Panc1 (cell line): ENCODE measurements around the gene EYA3. TPM values are rescaled to one million over a fixed set of nuclear protein-coding genes. Genes with fewer than 3 reads are reported as not detected.

Source experiments
- ATAC-seq: fragments of 200-7000 bp; cut with Tn5 transposase; 2 replicates; pipeline ENCODE4 v1.9.1; 2020; ENCODE audit warnings: mild to moderate bottlenecking, moderate library complexity
- BruUV-seq: library from RNA; stranded (reverse); fragments of 400-500 nt; replicated peaks from 2 replicates; lab custom pipeline; 2021; lab: Mats Ljungman, UMichigan
- CTCF ChIA-PET: fragments of 300-600 bp; sonication (Branson Sonifier 250); formaldehyde crosslinking; loops from one replicate; lab custom pipeline; 2022; ENCODE audit warnings: antibody characterized with exemption; lab: Charles Lee
- POLR2A ChIA-PET: fragments of 300-600 bp; sonication (Branson Sonifier 250); formaldehyde crosslinking; loops from one replicate; lab custom pipeline; 2022; ENCODE audit warnings: antibody characterized with exemption; lab: Charles Lee
- DNase-seq: peaks from one replicate; pipeline ENCODE4 v3.0.0-alpha.2; 2010; ENCODE audit warnings: low read depth, low spot score
- H3K27ac ChIP-seq: 2 replicates; pipeline ENCODE4 v1.5.1; 2011; ENCODE audit warnings: mild to moderate bottlenecking, low read length, inconsistent platforms
- H3K27me3 ChIP-seq: fragments of 200-500 bp; sonication (Bioruptor generic); 2 replicates; pipeline ENCODE4 v1.6.0; 2014; ENCODE audit warnings: low read length, inconsistent platforms; ENCODE audit not compliant: control insufficient read depth, insufficient read depth
- H3K36me3 ChIP-seq: fragments of 200-500 bp; sonication (Bioruptor generic); 2 replicates; pipeline ENCODE4 v1.5.1; 2014; ENCODE audit warnings: inconsistent platforms, mild to moderate bottlenecking, low read length, moderate library complexity; ENCODE audit not compliant: control insufficient read depth, insufficient read depth
- H3K4me1 ChIP-seq: 2 replicates; pipeline ENCODE4 v1.5.1; 2011; ENCODE audit warnings: inconsistent platforms, mild to moderate bottlenecking, low read length, moderate library complexity; ENCODE audit not compliant: control insufficient read depth, insufficient read depth
- H3K4me3 ChIP-seq, 2 experiments: 2 replicates each; pipeline ENCODE4 v1.5.1; 2011 to 2012; ENCODE audit warnings: low read depth in 2 of 2, low read length in 2 of 2, mild to moderate bottlenecking in 2 of 2, inconsistent platforms in 1 of 2, moderate library complexity in 1 of 2
- H3K9me3 ChIP-seq: fragments of 200-500 bp; sonication (Bioruptor generic); 2 replicates; pipeline ENCODE4 v1.5.1; 2014; ENCODE audit warnings: low read depth, mild to moderate bottlenecking, inconsistent platforms, low read length, moderate library complexity; ENCODE audit not compliant: control insufficient read depth, insufficient read depth
- POLR2AphosphoS5 ChIP-seq: IDR thresholded peaks from 2 replicates; pipeline ENCODE4 v1.6.1; 2012; ENCODE audit warnings: mild to moderate bottlenecking, low read depth, low read length, moderate library complexity
- SIN3A ChIP-seq: IDR thresholded peaks from 2 replicates; pipeline ENCODE4 v1.6.1; 2012; ENCODE audit warnings: low read depth, mild to moderate bottlenecking, low read length, moderate library complexity, borderline replicate concordance; ENCODE audit not compliant: insufficient read depth
- TCF7L2 ChIP-seq: IDR thresholded peaks from 2 replicates; pipeline ENCODE4 v1.6.1; 2011; ENCODE audit warnings: mild to moderate bottlenecking, low read depth, low read length, inconsistent platforms
- in situ Hi-C: cut with HindIII; loops from 2 replicates; pipeline ENCODE4 v1.10.0; 2016; ENCODE audit warnings: low sequenced_read_pairs, low pct_unique_long_range_greater_than_20kb
- intact Hi-C: fragments of 100-400 bp; cut with micrococcal nuclease; formaldehyde crosslinking; loops from one replicate; pipeline ENCODE4 v1.10.0; 2022; ENCODE audit not compliant: unreplicated experiment
- total RNA-seq: library from RNA; stranded (reverse); gene quantifications from one replicate; pipeline ENCODE4 v1.2.1, GENCODE V29; 2021; ENCODE audit not compliant: unreplicated experiment
- TF ChIP-seq, protein P1 (sequence below), 2 experiments: IDR thresholded peaks; 2 replicates each; pipeline ENCODE4 v1.6.1; 2011 to 2012; ENCODE audit warnings: low read depth in 2 of 2, control low read depth in 1 of 2, low read length in 1 of 2, mild to moderate bottlenecking in 1 of 2, moderate library complexity in 1 of 2; ENCODE audit not compliant: insufficient read depth in 1 of 2
- TF ChIP-seq, protein P2 (sequence below): fragments of 450-650 bp; IDR thresholded peaks from 2 replicates; pipeline ENCODE4 v1.5.1; 2017; ENCODE audit warnings: mild to moderate bottlenecking

The EYA3 gene
- total RNA-seq, 1 experiment from 2014 or later: 17.5 TPM

DNA sequence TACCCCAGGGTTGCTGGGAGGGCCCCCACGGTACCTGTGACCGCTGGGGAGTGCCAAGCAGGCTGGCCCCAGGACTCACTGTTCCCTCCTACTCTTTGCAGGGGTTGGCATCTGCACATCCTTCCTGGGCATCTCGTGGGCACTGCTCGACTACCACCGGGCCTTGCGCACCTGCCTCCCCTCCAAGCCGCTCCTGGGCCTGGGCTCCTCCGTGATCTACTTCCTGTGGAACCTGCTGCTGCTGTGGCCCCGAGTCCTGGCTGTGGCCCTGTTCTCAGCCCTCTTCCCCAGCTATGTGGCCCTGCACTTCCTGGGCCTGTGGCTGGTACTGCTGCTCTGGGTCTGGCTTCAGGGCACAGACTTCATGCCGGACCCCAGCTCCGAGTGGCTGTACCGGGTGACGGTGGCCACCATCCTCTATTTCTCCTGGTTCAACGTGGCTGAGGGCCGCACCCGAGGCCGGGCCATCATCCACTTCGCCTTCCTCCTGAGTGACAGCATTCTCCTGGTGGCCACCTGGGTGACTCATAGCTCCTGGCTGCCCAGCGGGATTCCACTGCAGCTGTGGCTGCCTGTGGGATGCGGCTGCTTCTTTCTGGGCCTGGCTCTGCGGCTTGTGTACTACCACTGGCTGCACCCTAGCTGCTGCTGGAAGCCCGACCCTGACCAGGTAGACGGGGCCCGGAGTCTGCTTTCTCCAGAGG is 121.9 kb downstream of the EYA3 start:
- H3K27ac ChIP-seq: no peak overlapping the region
- H3K4me3 ChIP-seq: no peak overlapping the region
- H3K9me3 ChIP-seq: no peaks in the 10 kb centered on the region
- BruUV-seq: no TSS peak
- in situ Hi-C loops (no loop called here), intact Hi-C loops (no loop called here)
- TF ChIP-seq, protein P1, sequence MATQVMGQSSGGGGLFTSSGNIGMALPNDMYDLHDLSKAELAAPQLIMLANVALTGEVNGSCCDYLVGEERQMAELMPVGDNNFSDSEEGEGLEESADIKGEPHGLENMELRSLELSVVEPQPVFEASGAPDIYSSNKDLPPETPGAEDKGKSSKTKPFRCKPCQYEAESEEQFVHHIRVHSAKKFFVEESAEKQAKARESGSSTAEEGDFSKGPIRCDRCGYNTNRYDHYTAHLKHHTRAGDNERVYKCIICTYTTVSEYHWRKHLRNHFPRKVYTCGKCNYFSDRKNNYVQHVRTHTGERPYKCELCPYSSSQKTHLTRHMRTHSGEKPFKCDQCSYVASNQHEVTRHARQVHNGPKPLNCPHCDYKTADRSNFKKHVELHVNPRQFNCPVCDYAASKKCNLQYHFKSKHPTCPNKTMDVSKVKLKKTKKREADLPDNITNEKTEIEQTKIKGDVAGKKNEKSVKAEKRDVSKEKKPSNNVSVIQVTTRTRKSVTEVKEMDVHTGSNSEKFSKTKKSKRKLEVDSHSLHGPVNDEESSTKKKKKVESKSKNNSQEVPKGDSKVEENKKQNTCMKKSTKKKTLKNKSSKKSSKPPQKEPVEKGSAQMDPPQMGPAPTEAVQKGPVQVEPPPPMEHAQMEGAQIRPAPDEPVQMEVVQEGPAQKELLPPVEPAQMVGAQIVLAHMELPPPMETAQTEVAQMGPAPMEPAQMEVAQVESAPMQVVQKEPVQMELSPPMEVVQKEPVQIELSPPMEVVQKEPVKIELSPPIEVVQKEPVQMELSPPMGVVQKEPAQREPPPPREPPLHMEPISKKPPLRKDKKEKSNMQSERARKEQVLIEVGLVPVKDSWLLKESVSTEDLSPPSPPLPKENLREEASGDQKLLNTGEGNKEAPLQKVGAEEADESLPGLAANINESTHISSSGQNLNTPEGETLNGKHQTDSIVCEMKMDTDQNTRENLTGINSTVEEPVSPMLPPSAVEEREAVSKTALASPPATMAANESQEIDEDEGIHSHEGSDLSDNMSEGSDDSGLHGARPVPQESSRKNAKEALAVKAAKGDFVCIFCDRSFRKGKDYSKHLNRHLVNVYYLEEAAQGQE (IDR thresholded peaks at IDR 0.05; ENCODE audit: insufficient read depth in 1 of 2, low read depth in 2 of 2, low read length in 1 of 2): no peak
- TF ChIP-seq TCF7L2 (no peak), POLR2AphosphoS5 (no peak), SIN3A (no peak)
- TF ChIP-seq, protein P2, sequence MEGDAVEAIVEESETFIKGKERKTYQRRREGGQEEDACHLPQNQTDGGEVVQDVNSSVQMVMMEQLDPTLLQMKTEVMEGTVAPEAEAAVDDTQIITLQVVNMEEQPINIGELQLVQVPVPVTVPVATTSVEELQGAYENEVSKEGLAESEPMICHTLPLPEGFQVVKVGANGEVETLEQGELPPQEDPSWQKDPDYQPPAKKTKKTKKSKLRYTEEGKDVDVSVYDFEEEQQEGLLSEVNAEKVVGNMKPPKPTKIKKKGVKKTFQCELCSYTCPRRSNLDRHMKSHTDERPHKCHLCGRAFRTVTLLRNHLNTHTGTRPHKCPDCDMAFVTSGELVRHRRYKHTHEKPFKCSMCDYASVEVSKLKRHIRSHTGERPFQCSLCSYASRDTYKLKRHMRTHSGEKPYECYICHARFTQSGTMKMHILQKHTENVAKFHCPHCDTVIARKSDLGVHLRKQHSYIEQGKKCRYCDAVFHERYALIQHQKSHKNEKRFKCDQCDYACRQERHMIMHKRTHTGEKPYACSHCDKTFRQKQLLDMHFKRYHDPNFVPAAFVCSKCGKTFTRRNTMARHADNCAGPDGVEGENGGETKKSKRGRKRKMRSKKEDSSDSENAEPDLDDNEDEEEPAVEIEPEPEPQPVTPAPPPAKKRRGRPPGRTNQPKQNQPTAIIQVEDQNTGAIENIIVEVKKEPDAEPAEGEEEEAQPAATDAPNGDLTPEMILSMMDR: no peak
- DNase-seq (no peak), ATAC-seq (peak; percentile 52)
- H3K4me1 ChIP-seq: peaks cover under 1% of the 10 kb centered on the region; the same call in 1 of the 2 replicates
- no peaks in the 10 kb centered on the region for H3K27me3 ChIP-seq
- no peaks in the 10 kb centered on the region; the same call in 1 of the 2 replicates for H3K36me3 ChIP-seq
- ChIA-PET CTCF (no interaction called here), POLR2A (interaction anchor here (0.6 kb wide), 1 partner anchor 63 kb away, joined by 7 read pairs; no protein-coding TSS in a partner anchor)

DNA sequence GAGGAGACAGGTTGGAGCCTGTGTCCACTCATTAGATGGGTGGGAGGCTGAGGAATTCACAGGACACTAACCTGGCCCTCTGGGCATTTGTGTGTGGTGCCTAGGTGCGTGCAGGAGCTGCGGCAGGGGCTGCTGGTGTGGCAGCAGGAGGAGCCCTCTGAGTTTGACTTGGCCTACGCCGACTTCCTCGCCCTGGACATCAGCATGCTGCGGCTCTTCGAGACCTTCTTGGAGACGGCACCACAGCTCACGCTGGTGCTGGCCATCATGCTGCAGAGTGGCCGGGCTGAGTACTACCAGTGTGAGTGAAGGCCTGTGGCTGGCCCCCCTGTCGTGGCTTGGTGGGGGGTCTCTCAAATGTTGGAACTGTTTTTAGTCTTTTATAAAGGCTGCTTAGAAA is 125.0 kb downstream of the EYA3 start:
- no TSS peak for BruUV-seq
- in situ Hi-C loops (no loop called here), intact Hi-C loops (no loop called here)
- POLR2A ChIA-PET: no interaction called here
- ATAC-seq (no peak), DNase-seq (no peak)
- H3K36me3 ChIP-seq: no peaks in the 10 kb centered on the region; the same call in 1 of the 2 replicates
- H3K27ac ChIP-seq: no peak overlapping the region
- peaks cover 22% of the 10 kb centered on the region for H3K4me1 ChIP-seq
- H3K9me3 ChIP-seq: no peaks in the 10 kb centered on the region
- H3K27me3 ChIP-seq: no peaks in the 10 kb centered on the region
- CTCF ChIA-PET: no interaction called here
- no peak overlapping the region for H3K4me3 ChIP-seq
- TF ChIP-seq TCF7L2: no peak
- no peak for TF ChIP-seq SIN3A
- TF ChIP-seq POLR2AphosphoS5: no peak
- TF ChIP-seq, protein P1 (IDR thresholded peaks at IDR 0.05; ENCODE audit: insufficient read depth in 1 of 2, low read depth in 2 of 2, low read length in 1 of 2): no peak
- TF ChIP-seq, protein P2: no peak
